SK-N-SH (cell line): ENCODE measurements around the gene NANOS3. TPM values are rescaled to one million over a fixed set of nuclear protein-coding genes. Genes with fewer than 3 reads are reported as not detected.

Experiments
- CTCF ChIA-PET: fragments of 300-600, 350-600 bp; formaldehyde crosslinking; extraction: SDS; loops from one replicate; lab custom pipeline; 2021; lab: Yijun Ruan, JAX
- POLR2A ChIA-PET: fragments of 350-600 bp; sonication (Branson Sonifier 250); formaldehyde crosslinking; extraction: SDS; loops from one replicate; lab custom pipeline; 2020; ENCODE audit warnings: antibody characterized with exemption, inconsistent platforms; lab: Yijun Ruan, JAX
- DNase-seq: peaks from one replicate; pipeline ENCODE4 v3.0.0; 2012
- H2AFZ ChIP-seq: fragments of 200-600 bp; sonication (generic); 2 replicates; pipeline ENCODE4 v1.8.1; 2016; ENCODE audit warnings: antibody characterized with exemption, mild to moderate bottlenecking, low read depth
- H3F3A ChIP-seq: fragments of 200-600 bp; sonication (generic); replicated peaks from 2 replicates; pipeline ENCODE3; 2016; ENCODE audit warnings: antibody characterized with exemption, mild to moderate bottlenecking; ENCODE audit not compliant: insufficient read depth
- H3K27ac ChIP-seq, 2 experiments: fragments of 200-500 bp in 1 of 2; fragments of 200-600 bp in 1 of 2; sonication (Bioruptor generic) in 1 of 2; sonication (generic), shearing (Covaris generic) in 1 of 2; 2 replicates each; pipeline versions ENCODE4 v1.5.1 to v1.6.1; 2014 to 2016; ENCODE audit warnings: low read depth in 2 of 2, inconsistent platforms in 1 of 2, low read length in 1 of 2, mild to moderate bottlenecking in 1 of 2, mixed read lengths in 1 of 2
- H3K27me3 ChIP-seq: fragments of 200-600 bp; sonication (generic), shearing (Covaris generic); 2 replicates; pipeline ENCODE4 v1.6.1; 2016; ENCODE audit warnings: mixed run types; ENCODE audit not compliant: insufficient read depth
- H3K36me3 ChIP-seq, 2 experiments: fragments of 200-500 bp in 1 of 2; fragments of 200-600 bp in 1 of 2; sonication (Bioruptor generic) in 1 of 2; sonication (generic) in 1 of 2; replicated peaks in 1 of 2; 2 replicates each; pipeline versions ENCODE3 to v1.5.1; 2014 to 2016; ENCODE audit warnings: low read length in 1 of 2, mild to moderate bottlenecking in 1 of 2; ENCODE audit not compliant: insufficient read depth in 2 of 2, control insufficient read depth in 1 of 2
- H3K4me1 ChIP-seq, 2 experiments: fragments of 200-500 bp in 1 of 2; fragments of 200-600 bp in 1 of 2; sonication (Bioruptor generic) in 1 of 2; sonication (generic), shearing (Covaris generic) in 1 of 2; 2 replicates each; pipeline versions ENCODE4 v1.5.1 to v1.6.1; 2014 to 2016; ENCODE audit warnings: low read depth in 1 of 2, low read length in 1 of 2, mixed run types in 1 of 2; ENCODE audit not compliant: insufficient read depth in 2 of 2, control insufficient read depth in 1 of 2
- H3K4me2 ChIP-seq: fragments of 200-600 bp; sonication (generic), shearing (Covaris generic); 2 replicates; pipeline ENCODE4 v1.6.1; 2017; ENCODE audit warnings: mixed run types
- H3K4me3 ChIP-seq, 2 experiments: fragments of 200-500 bp in 1 of 2; fragments of 200-600 bp in 1 of 2; sonication (Bioruptor generic) in 1 of 2; sonication (generic), shearing (Covaris generic) in 1 of 2; 2 replicates each; pipeline versions ENCODE4 v1.5.1 to v1.8.1; 2014 to 2016; ENCODE audit warnings: low read depth in 2 of 2, inconsistent platforms in 1 of 2, low read length in 1 of 2, mild to moderate bottlenecking in 1 of 2, mixed read lengths in 1 of 2, moderate library complexity in 1 of 2
- H3K79me2 ChIP-seq: fragments of 200-600 bp; sonication (generic); 2 replicates; pipeline ENCODE4 v1.8.1; 2017; ENCODE audit warnings: mild to moderate bottlenecking; ENCODE audit not compliant: insufficient read depth
- H3K9ac ChIP-seq: fragments of 200-600 bp; sonication (generic); 2 replicates; pipeline ENCODE4 v1.6.1; 2017; ENCODE audit warnings: mixed run types
- H3K9me2 ChIP-seq: fragments of 200-600 bp; sonication (generic); 2 replicates; pipeline ENCODE4 v1.6.1; 2017; ENCODE audit warnings: mixed run types
- H3K9me3 ChIP-seq: fragments of 200-600 bp; sonication (generic); 2 replicates; pipeline ENCODE4 v1.6.1; 2017; ENCODE audit warnings: mixed run types, mild to moderate bottlenecking, moderate library complexity
- H4K20me1 ChIP-seq: fragments of 200-600 bp; sonication (generic); 2 replicates; pipeline ENCODE4 v1.6.1; 2017; ENCODE audit warnings: mild to moderate bottlenecking, mixed run types; ENCODE audit not compliant: insufficient read depth
- EP300 ChIP-seq, 2 experiments: IDR thresholded peaks; 2 replicates each; pipeline versions ENCODE4 v1.4.0 to v1.6.1; 2012; ENCODE audit warnings: borderline replicate concordance in 1 of 2, low read depth in 1 of 2, low read length in 1 of 2
- FOSL2 ChIP-seq: IDR thresholded peaks from 2 replicates; pipeline ENCODE4 v1.4.0; 2012; ENCODE audit warnings: low read depth, mild to moderate bottlenecking, moderate library complexity, borderline replicate concordance
- GATA2 ChIP-seq: sonication (generic); formaldehyde crosslinking; IDR thresholded peaks from 2 replicates; pipeline ENCODE4 v1.5.0; 2020; ENCODE audit warnings: mild to moderate bottlenecking, missing genetic modification reagents
- MXI1 ChIP-seq: IDR thresholded peaks from 2 replicates; pipeline ENCODE4 v1.6.1; 2012; ENCODE audit warnings: mild to moderate bottlenecking, low read depth, low read length, improper control_type of control experiment
- RAD21 ChIP-seq: IDR thresholded peaks from 2 replicates; pipeline ENCODE4 v1.6.1; 2012; ENCODE audit warnings: mild to moderate bottlenecking, low read length
- RCOR1 ChIP-seq: fragments of 150-350 bp; IDR thresholded peaks from 2 replicates; pipeline ENCODE4 v1.6.1; 2017; ENCODE audit warnings: antibody characterized with exemption, low read length
- SIN3A ChIP-seq: IDR thresholded peaks from 2 replicates; pipeline ENCODE4 v1.6.1; 2012; ENCODE audit warnings: low read depth, mild to moderate bottlenecking, low read length, moderate library complexity, borderline replicate concordance
- TAF1 ChIP-seq: IDR thresholded peaks from 2 replicates; pipeline ENCODE4 v1.6.1; 2012; ENCODE audit warnings: low read depth, mild to moderate bottlenecking, low read length, moderate library complexity, borderline replicate concordance
- WGBS: methylation state at CpG from one replicate; pipeline ENCODE4 v1.1.6; 2017; ENCODE audit warnings: low lambda C conversion rate; 5-methylcytosine and 5-hydroxymethylcytosine counted together
- polyA plus RNA-seq, 3 experiments: library from polyadenylated mRNA; depleted of rRNA; stranded (reverse); fragments of >200 nt; gene quantifications; 2 replicates each; pipeline ENCODE4 v1.2.3, GENCODE V29; 2012
- TF ChIP-seq, protein P1 (sequence below): IDR thresholded peaks from 2 replicates; pipeline ENCODE4 v1.4.0; 2012; ENCODE audit warnings: low read depth
- TF ChIP-seq, protein P2 (sequence below): fragments of 200-600 bp; sonication (generic); IDR thresholded peaks from 2 replicates; pipeline ENCODE4 v1.6.1; 2017; ENCODE audit warnings: antibody characterized with exemption, mild to moderate bottlenecking, moderate library complexity

Gene NANOS3
- polyA plus RNA-seq, 1 of the 3 experiments (the other 2 are of a cell fraction) = 0.53 TPM

DNA sequence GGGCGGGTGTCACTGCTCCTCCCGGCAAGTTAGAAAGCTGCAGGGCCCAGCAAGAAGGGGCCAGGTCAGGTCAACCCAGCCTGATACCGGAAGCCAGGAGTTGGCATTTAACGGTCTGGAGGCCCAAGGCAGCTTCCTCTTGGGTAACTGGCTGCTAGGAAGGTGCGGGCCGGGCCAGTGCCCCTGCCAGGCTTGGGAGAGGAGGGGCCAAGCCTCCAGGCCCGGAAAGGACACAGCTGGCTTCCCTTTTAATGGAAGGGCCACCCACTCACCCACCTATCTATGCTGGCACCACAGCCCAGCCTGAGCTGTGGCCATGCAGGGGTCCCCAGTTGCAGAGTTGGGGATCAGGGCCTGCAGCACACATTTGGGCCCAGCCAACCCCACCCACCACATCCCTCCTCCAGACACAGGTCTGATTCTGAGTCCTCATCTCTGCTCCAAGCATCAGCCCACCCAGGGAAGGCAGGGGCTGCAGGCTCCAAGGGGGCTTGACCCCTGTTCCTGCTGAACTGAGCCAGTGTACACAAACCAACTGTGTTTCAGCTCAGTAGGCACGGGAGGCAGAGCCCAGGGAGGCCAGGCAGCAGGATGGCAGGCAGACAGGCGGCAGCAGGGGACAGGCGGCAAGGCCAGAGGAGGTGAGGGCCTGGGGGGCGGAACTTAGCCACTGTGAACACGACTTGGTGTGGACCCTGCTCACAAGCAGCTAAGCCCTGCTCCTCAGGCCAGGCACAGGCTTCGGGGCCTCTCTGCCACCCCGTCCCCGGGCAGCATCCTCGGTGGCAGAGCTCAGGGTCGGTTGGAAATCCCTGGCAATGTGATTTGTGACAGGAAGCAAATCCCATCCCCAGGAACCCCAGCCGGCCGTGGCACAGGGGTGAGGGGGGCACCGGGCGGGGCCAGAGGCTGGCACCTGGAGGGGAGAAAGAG, 40.9 kb upstream of the NANOS3 start:
- Histone ChIP-seq H3K4me3 (no peak overlapping the region), H3K27ac (peak overlapping the region; percentile 84 to 97), H3K4me1 (peaks cover 47 to 58% of the 10 kb centered on the region in 2 experiments), H3K79me2 (peaks cover 71% of the 10 kb centered on the region), H4K20me1 (peaks cover 97% of the 10 kb centered on the region), H3K4me2 (peak overlapping the region; percentile 93), H3K9me2 (no peaks in the 10 kb centered on the region), H3K9me3 (no peaks in the 10 kb centered on the region), H3K9ac (peak overlapping the region; percentile 99; the same call in 1 of the 2 replicates), H3F3A (peaks cover 96% of the 10 kb centered on the region), H2AFZ (no peak overlapping the region), H3K36me3 (peaks cover 27 to 71% of the 10 kb centered on the region in 2 experiments), H3K27me3 (no peaks in the 10 kb centered on the region)
- ChIA-PET POLR2A (interaction anchor here (0.7 to 1.5 kb wide), 3 partner anchors 10 to 48 kb away, joined by 3 to 5 read pairs (median 5); no protein-coding TSS in a partner anchor), CTCF (interaction anchor here (0.6 to 8.4 kb wide), 13 partner anchors 11 to 871 kb away, joined by 3 to 61 read pairs (median 5); partner anchors contain the start of gene ZSWIM4)
- TF ChIP-seq GATA2 (CRISPR knock-in tag) (no peak), MXI1 (no peak), EP300 (IDR thresholded peaks at IDR 0.05; ENCODE audit: borderline replicate concordance in 1 of 2, low read depth in 1 of 2, low read length in 1 of 2) (no peak), TAF1 (no peak), FOSL2 (no peak), SIN3A (no peak)
- TF ChIP-seq, protein P1, sequence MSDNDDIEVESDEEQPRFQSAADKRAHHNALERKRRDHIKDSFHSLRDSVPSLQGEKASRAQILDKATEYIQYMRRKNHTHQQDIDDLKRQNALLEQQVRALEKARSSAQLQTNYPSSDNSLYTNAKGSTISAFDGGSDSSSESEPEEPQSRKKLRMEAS = no peak
- TF ChIP-seq, protein P2, sequence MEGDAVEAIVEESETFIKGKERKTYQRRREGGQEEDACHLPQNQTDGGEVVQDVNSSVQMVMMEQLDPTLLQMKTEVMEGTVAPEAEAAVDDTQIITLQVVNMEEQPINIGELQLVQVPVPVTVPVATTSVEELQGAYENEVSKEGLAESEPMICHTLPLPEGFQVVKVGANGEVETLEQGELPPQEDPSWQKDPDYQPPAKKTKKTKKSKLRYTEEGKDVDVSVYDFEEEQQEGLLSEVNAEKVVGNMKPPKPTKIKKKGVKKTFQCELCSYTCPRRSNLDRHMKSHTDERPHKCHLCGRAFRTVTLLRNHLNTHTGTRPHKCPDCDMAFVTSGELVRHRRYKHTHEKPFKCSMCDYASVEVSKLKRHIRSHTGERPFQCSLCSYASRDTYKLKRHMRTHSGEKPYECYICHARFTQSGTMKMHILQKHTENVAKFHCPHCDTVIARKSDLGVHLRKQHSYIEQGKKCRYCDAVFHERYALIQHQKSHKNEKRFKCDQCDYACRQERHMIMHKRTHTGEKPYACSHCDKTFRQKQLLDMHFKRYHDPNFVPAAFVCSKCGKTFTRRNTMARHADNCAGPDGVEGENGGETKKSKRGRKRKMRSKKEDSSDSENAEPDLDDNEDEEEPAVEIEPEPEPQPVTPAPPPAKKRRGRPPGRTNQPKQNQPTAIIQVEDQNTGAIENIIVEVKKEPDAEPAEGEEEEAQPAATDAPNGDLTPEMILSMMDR = no peak
- 0% methylated on average over 1 of the region's 21 CpGs for WGBS
- DNase-seq = no peak

DNA sequence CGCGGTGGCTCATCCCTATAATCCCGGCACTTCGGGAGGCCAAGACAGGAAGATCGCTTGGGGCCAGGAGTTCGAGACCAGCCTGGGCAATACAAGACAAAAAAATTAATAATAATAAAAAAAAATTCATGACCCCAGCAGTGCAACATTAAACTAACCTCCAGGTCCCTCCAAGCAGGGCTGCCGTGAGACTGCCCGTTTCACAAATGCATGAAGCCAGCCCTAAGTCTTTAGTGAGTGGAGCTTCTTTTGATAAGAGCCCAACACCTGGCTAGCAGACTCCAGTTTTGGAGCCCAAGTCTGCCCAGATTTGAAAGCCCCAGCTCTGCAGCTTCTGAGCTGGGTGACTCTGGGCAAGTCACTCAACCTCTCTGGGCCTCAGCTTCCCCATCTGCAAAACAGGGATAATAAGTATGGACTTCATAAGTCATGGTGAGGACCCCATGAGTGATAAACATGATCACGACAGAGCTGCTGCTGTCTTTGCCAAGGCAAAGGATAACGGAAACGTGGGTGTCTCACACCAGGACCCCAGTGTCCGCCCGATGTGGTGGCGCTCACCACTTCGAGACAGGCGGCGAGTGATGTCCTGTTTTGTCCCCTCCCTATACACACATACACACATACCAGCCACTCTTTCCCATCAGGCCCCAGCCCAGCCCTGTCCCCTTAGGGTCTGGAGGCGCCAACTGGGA, 38.4 kb upstream of the NANOS3 start:
- CTCF ChIA-PET = interaction anchor here (0.6 to 8.4 kb wide), 2 partner anchors 26 kb away, joined by 3 to 61 read pairs; no protein-coding TSS in a partner anchor
- no peaks in the 10 kb centered on the region for H3K9me3 ChIP-seq
- peak overlapping the region; percentile 99 for H3K9ac ChIP-seq
- peaks cover 82% of the 10 kb centered on the region for H3F3A ChIP-seq
- peaks cover 88% of the 10 kb centered on the region for H4K20me1 ChIP-seq
- H3K9me2 ChIP-seq = no peaks in the 10 kb centered on the region
- WGBS = 32% methylated on average over 15 of the region's 18 CpGs
- peak overlapping the region; percentile 77 to 82 for H3K4me3 ChIP-seq
- peaks cover 95% of the 10 kb centered on the region for H3K79me2 ChIP-seq
- peak overlapping the region; percentile 97 to 99 for H3K27ac ChIP-seq
- peaks cover 25 to 66% of the 10 kb centered on the region in 2 experiments for H3K36me3 ChIP-seq
- no peak overlapping the region for H2AFZ ChIP-seq
- no peak for DNase-seq
- peaks cover 53 to 65% of the 10 kb centered on the region in 2 experiments for H3K4me1 ChIP-seq
- H3K4me2 ChIP-seq = peak overlapping the region; percentile 93
- POLR2A ChIA-PET = interaction anchor here (0.8 to 1.7 kb wide), 3 partner anchors 9 to 43 kb away, joined by 3 to 7 read pairs (median 5); partner anchors contain the start of gene ZSWIM4
- TF ChIP-seq MXI1 = no peak
- TF ChIP-seq RCOR1 = peak; percentile 37; the same call in 1 of the 2 replicates
- TF ChIP-seq RAD21 = no peak
- TF ChIP-seq EP300 (IDR thresholded peaks at IDR 0.05; ENCODE audit: borderline replicate concordance in 1 of 2, low read depth in 1 of 2, low read length in 1 of 2) = peak in 1 of 2 experiments; percentile 66; a peak in 2 of 4 replicates
- no peaks in the 10 kb centered on the region for H3K27me3 ChIP-seq
